Thyroid gland (tissue), 4 donors: Measurements from ENCODE around the gene GNG3. TPM values are rescaled to one million over a fixed set of nuclear protein-coding genes. Genes with fewer than 3 reads are reported as not detected.
"Not testable (repeated sequence)": the region's sequence is repeated elsewhere in the genome, so short reads cannot be mapped to it uniquely, and the experiment has no call there.

Source experiments
- DNase-seq, 2 donors: peaks; one replicate each; pipeline ENCODE4 v3.0.0-alpha.2; 2019
- H3K27ac ChIP-seq, 3 donors: fragments of 200-600 bp; sonication (generic); 1 replicate in 2 of 3; 2 replicates in 1 of 3; pipeline ENCODE4 v1.5.1; 2016 to 2019; ENCODE audit warnings: mild to moderate bottlenecking in 1 of 3, moderate library complexity in 1 of 3
- H3K27me3 ChIP-seq: fragments of 200-600 bp; sonication (generic); one replicate; pipeline ENCODE4 v1.5.1; 2019
- H3K36me3 ChIP-seq, 2 donors: fragments of 200-600 bp; sonication (generic); one replicate each; pipeline ENCODE4 v1.5.1; 2016 to 2019
- H3K4me1 ChIP-seq, 2 donors: fragments of 200-600 bp; sonication (generic); one replicate each; pipeline ENCODE4 v1.5.1; 2017 to 2019
- H3K4me3 ChIP-seq, 3 donors: fragments of 200-600 bp; sonication (generic); replicated peaks in 1 of 3; 1 replicate in 2 of 3; 2 replicates in 1 of 3; pipeline ENCODE4 v1.5.1; 2016; ENCODE audit warnings: mild to moderate bottlenecking in 1 of 3
- H3K9me3 ChIP-seq: fragments of 200-600 bp; sonication (generic); one replicate; pipeline ENCODE4 v1.5.1; 2017
- CTCF ChIP-seq, 6 experiments: fragments of 200-600 bp in 3 of 6; fragments of 450-650 bp in 3 of 6; sonication (generic) in 3 of 6; IDR thresholded peaks; one replicate each; pipeline ENCODE4 v1.5.1; 2016 to 2019; ENCODE audit warnings: antibody characterized with exemption in 6 of 6, mild to moderate bottlenecking in 2 of 6, inconsistent platforms in 1 of 6, moderate library complexity in 1 of 6
- POLR2A ChIP-seq, 2 donors: fragments of 450-650 bp; IDR thresholded peaks; one replicate each; pipeline ENCODE4 v1.6.1; 2017; ENCODE audit warnings: antibody characterized with exemption in 2 of 2, mild to moderate bottlenecking in 2 of 2, moderate library complexity in 1 of 2
- WGBS, 2 donors: methylation state at CpG; one replicate each; pipeline ENCODE4 v1.1.5; 2017; 5-methylcytosine and 5-hydroxymethylcytosine counted together
- intact Hi-C: fragments of 100-400 bp; cut with DNase I; formaldehyde crosslinking; loops from one replicate; pipeline ENCODE4 v1.15.1; 2023
- total RNA-seq, 4 donors: library from RNA; depleted of rRNA; stranded (reverse); fragments of >200 nt; gene quantifications; one replicate each; pipeline ENCODE4 v1.2.3, GENCODE V29; 2016

Gene GNG3
- total RNA-seq, 4 donors from 2014 or later = not detected

- H3K27me3 ChIP-seq = no peaks in the 10 kb centered on the region
- 1 to 3% methylated on average over 8 to 27 of the region's 37 CpGs for WGBS, 2 donors
- DNase-seq = no peak
- H3K36me3 ChIP-seq = peaks cover 18 to 21% of the 10 kb centered on the region in 2 donors
- TF ChIP-seq CTCF (IDR thresholded peaks at IDR 0.05) = no peak
- peaks cover 20 to 38% of the 10 kb centered on the region in 2 donors for H3K4me1 ChIP-seq
- intact Hi-C loops = no loop called here
- H3K9me3 ChIP-seq = no peaks in the 10 kb centered on the region
- peak overlapping the region; percentile 60 to 96 (median 78) for H3K4me3 ChIP-seq
- H3K27ac ChIP-seq = peak overlapping the region; percentile 78 to 95 (median 78)
Observed at GRCh38 chr11:62726915-62727164, 19.4 kb downstream of the GNG3 start.

GRCh38 chr11:62727165-62727871 is 19.8 kb downstream of the GNG3 start, which contains the start of gene HNRNPUL2:
TSS of gene HNRNPUL2 (minus strand) at chr11:62727457. CDS start at chr11:62727156, 301 bp downstream.
- peak within 1 kb of the TSS; percentile 80 to 96 (median 80) for H3K4me3 ChIP-seq
- no peaks in the 10 kb centered on the region for H3K9me3 ChIP-seq
- H3K4me1 ChIP-seq = peaks cover 20 to 38% of the 10 kb centered on the region in 2 donors
- intact Hi-C loops = no loop called here
- peaks cover 13 to 16% of the 10 kb centered on the region in 2 donors for H3K36me3 ChIP-seq
- peak within 1 kb of the TSS; percentile 78 to 95 (median 95) for H3K27ac ChIP-seq
- DNase-seq = peak; percentile 99
- 0 to 1% methylated on average over 8 to 64 of the region's 72 CpGs for WGBS, 2 donors
- no peaks in the 10 kb centered on the region for H3K27me3 ChIP-seq
- TF ChIP-seq CTCF (IDR thresholded peaks at IDR 0.05) (no peak), POLR2A (IDR thresholded peaks at IDR 0.05) (peak; percentile 88 to 96)

- H3K9me3 ChIP-seq = no peaks in the 10 kb centered on the region
- 0 to 1% methylated on average over 20 of the region's 20 CpGs for WGBS, 2 donors
- intact Hi-C loops = no loop called here
- peak overlapping the region; percentile 80 to 96 (median 80) for H3K4me3 ChIP-seq
- peak; percentile 89 to 90 for DNase-seq
- peaks cover 20 to 38% of the 10 kb centered on the region in 2 donors for H3K4me1 ChIP-seq
- no peak for TF ChIP-seq CTCF (IDR thresholded peaks at IDR 0.05)
- no peak for TF ChIP-seq POLR2A (IDR thresholded peaks at IDR 0.05)
- H3K27ac ChIP-seq = peak overlapping the region; percentile 78 to 95 (median 95)
- peaks cover 8 to 11% of the 10 kb centered on the region in 2 donors for H3K36me3 ChIP-seq
- H3K27me3 ChIP-seq = no peaks in the 10 kb centered on the region
Observed at GRCh38 chr11:62727872-62728170, 20.3 kb downstream of the GNG3 start.

GRCh38 chr11:62728171-62728988 is 20.9 kb downstream of the GNG3 start, which contains the start of gene TTC9C:
TSS of gene TTC9C (plus strand) at chr11:62728486. CDS start at chr11:62728849, 363 bp downstream.
- peaks cover 20 to 38% of the 10 kb centered on the region in 2 donors for H3K4me1 ChIP-seq
- intact Hi-C loops = no loop called here
- WGBS, 2 donors = 1% methylated on average over 29 of the region's 29 CpGs

GRCh38 chr11:62730076-62730475 is 22.6 kb downstream of the GNG3 start:
- H3K36me3 ChIP-seq = peaks cover under 1 to 19% of the 10 kb centered on the region in 2 donors
- H3K4me1 ChIP-seq = peaks cover 14 to 24% of the 10 kb centered on the region in 2 donors
- H3K9me3 ChIP-seq, H3K27me3 ChIP-seq, DNase-seq, H3K4me3 ChIP-seq, H3K27ac ChIP-seq, intact Hi-C loops: not testable (repeated sequence)
- WGBS, 2 donors = 85 to 86% methylated on average over 14 of the region's 14 CpGs

More at GRCh38 chr11:62728171-62728988, 20.9 kb downstream of the GNG3 start, which contains the start of gene TTC9C:
- no peaks in the 10 kb centered on the region for H3K9me3 ChIP-seq
- H3K36me3 ChIP-seq = peaks cover 5 to 7% of the 10 kb centered on the region in 2 donors
- TF ChIP-seq POLR2A (IDR thresholded peaks at IDR 0.05) = peak; percentile 43 to 76
- no peak for TF ChIP-seq CTCF (IDR thresholded peaks at IDR 0.05)
- peak within 1 kb of the TSS; percentile 78 to 95 (median 95) for H3K27ac ChIP-seq
- H3K27me3 ChIP-seq = no peaks in the 10 kb centered on the region
- peak within 1 kb of the TSS; percentile 80 to 96 (median 80) for H3K4me3 ChIP-seq
- peak; percentile 89 to 90 for DNase-seq
